NB4 (cell line): ENCODE measurements around the gene SLC41A3.

Source experiments
- CTCF ChIP-seq: IDR thresholded peaks from one replicate; pipeline ENCODE4 v1.5.1; 2012; ENCODE audit warnings: low read depth, low read length
- MAX ChIP-seq: IDR thresholded peaks from 2 replicates; pipeline ENCODE4 v1.6.1; 2011; ENCODE audit warnings: low read depth, low read length
- MYC ChIP-seq: IDR thresholded peaks from 2 replicates; pipeline ENCODE4 v1.6.1; 2011; ENCODE audit warnings: low read depth, low read length
- POLR2A ChIP-seq: IDR thresholded peaks from 2 replicates; pipeline ENCODE4 v1.6.1; 2011; ENCODE audit warnings: mild to moderate bottlenecking; ENCODE audit not compliant: insufficient read length; ENCODE audit errors: extremely low read depth

GRCh38 chr3:126033051-126033745, 50.7 kb downstream of the SLC41A3 start:
- no peak for TF ChIP-seq POLR2A
- no peak for TF ChIP-seq CTCF
- no peak for TF ChIP-seq MAX
- no peak for TF ChIP-seq MYC
